WERI-Rb-1 (cell line): ENCODE measurements around the gene MBP.

Source experiments
- DNase-seq: peaks from one replicate; pipeline ENCODE4 v3.0.0-alpha.2; 2020
- H3K27ac ChIP-seq: fragments of 250-450 bp; sonication (Bioruptor Pico); 2 replicates; pipeline ENCODE4 v1.5.1; 2020; ENCODE audit warnings: mild to moderate bottlenecking, moderate library complexity
- H3K27me3 ChIP-seq: fragments of 250-450 bp; sonication (Bioruptor Pico); 2 replicates; pipeline ENCODE4 v1.5.1; 2021; ENCODE audit warnings: mild to moderate bottlenecking, low read depth, moderate library complexity; ENCODE audit not compliant: insufficient read depth, severe bottlenecking
- H3K36me3 ChIP-seq: fragments of 250-450 bp; sonication (Bioruptor Pico); 2 replicates; pipeline ENCODE4 v1.5.1; 2020; ENCODE audit warnings: mild to moderate bottlenecking, moderate library complexity
- H3K4me3 ChIP-seq: 2 replicates; pipeline ENCODE4 v1.5.1; 2011; ENCODE audit warnings: low read depth, mild to moderate bottlenecking, control low read depth, low read length
- H3K9me3 ChIP-seq: fragments of 250-450 bp; sonication (Bioruptor Pico); 2 replicates; pipeline ENCODE4 v1.5.1; 2021; ENCODE audit warnings: mild to moderate bottlenecking, moderate library complexity; ENCODE audit not compliant: severe bottlenecking
- TF ChIP-seq, protein P1 (sequence below): IDR thresholded peaks from 2 replicates; pipeline ENCODE4 v1.5.1; 2011; ENCODE audit warnings: low read depth, mild to moderate bottlenecking, control low read depth, inconsistent platforms, low read length

MBP gene

DNA sequence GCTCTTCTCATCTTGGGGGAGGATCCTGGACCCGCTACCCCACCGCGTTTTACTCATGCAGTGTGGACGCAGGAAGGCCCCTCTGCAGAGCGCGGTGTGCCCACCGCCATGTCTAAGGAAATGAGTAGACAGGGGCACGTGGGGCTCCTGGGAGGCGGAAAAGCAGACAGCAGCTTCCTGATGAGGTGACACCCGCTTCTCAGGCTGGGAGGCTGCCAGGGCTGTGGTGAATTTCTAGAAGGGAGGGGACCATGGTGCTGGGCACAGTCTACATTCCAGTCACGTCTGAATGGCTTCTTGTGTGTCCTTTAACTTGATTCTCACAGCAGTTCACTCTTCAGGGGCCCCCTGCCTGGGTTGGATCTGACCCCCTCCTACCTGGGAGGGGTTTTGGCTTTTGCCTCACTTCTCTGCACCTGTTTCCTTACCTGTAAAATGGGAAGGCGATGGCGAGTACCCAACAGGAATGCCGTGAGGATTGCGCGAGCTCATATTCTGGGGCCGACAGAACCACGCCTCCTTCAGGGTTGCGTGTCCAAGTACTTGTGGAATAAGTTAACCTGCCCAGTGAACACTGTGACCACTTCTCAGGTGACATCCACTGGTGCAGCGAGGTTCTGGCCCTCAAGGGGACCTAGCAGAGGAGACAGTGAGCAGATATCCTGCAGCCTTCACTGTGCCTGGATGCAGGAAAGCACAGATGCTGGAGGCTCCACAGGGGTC, 32.3 kb upstream of the MBP start:
- no peaks in the 10 kb centered on the region for H3K9me3 ChIP-seq
- H3K4me3 ChIP-seq: no peak overlapping the region
- H3K27ac ChIP-seq: no peak overlapping the region
- no peaks in the 10 kb centered on the region for H3K36me3 ChIP-seq
- DNase-seq: no peak
- TF ChIP-seq, protein P1, sequence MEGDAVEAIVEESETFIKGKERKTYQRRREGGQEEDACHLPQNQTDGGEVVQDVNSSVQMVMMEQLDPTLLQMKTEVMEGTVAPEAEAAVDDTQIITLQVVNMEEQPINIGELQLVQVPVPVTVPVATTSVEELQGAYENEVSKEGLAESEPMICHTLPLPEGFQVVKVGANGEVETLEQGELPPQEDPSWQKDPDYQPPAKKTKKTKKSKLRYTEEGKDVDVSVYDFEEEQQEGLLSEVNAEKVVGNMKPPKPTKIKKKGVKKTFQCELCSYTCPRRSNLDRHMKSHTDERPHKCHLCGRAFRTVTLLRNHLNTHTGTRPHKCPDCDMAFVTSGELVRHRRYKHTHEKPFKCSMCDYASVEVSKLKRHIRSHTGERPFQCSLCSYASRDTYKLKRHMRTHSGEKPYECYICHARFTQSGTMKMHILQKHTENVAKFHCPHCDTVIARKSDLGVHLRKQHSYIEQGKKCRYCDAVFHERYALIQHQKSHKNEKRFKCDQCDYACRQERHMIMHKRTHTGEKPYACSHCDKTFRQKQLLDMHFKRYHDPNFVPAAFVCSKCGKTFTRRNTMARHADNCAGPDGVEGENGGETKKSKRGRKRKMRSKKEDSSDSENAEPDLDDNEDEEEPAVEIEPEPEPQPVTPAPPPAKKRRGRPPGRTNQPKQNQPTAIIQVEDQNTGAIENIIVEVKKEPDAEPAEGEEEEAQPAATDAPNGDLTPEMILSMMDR: no peak
- no peaks in the 10 kb centered on the region for H3K27me3 ChIP-seq

DNA sequence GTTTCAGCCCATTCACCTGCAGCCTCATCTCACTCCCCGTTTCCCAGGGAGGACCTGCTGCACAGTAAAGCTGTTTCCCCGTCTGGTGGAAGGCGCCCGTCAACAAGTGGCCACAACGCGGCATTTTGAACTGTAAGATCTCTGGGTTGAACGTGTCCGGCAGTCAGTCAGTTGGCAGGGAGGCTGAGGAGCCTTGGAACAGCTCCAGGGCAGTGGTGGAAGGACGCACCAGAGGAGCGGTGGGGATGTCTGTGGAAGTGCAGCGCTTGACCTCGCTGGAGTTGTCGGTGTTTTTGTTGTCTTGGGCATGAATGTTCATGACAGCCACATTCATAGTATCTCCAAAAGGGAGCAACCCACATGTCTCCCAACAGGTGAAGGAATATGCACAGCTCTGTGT, 31.4 kb upstream of the MBP start:
- TF ChIP-seq, protein P1: no peak
- H3K27ac ChIP-seq: no peak overlapping the region
- H3K36me3 ChIP-seq: no peaks in the 10 kb centered on the region
- DNase-seq: no peak
- H3K4me3 ChIP-seq: no peak overlapping the region
- no peaks in the 10 kb centered on the region for H3K27me3 ChIP-seq
- H3K9me3 ChIP-seq: no peaks in the 10 kb centered on the region

DNA sequence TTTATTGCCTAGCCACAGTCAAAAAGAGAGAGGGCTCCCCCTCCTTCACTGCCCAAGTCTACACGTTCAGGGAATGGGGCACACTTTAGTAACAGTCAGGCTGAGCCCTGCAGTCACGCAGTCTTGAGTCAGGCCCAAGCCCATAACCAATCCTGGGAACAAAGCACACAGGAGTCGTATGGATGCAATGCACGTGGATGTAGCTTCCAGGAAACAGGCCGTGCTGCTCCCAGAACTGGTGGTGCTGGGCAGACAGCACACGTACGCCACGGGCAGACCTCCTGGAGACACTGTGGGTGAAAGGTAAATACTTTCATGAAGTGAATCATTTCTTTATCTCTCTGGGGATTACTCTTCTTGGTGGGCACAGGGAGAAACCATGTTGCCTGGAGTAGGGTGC, 30.0 kb upstream of the MBP start:
- TF ChIP-seq, protein P1: no peak
- H3K4me3 ChIP-seq: no peak overlapping the region
- DNase-seq: no peak

DNA sequence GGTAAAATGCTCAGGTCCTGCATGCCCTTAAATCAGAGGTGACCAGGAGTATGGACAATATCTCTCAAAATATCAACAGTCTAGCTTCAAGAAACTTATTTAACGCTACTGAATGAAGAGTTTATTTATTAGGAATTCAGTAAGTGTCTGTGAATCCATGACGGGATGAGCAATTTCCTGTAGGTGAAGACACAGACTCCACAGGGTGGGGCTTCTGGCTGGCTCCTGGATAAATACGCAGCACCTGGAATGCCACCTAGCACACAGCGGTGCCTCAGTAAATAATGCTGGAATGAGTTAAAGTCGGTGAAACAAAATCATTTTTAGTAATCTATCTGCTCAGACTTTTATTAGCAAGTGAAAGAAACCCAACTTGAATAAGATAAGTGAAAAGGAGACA, 29.4 kb upstream of the MBP start:
- Histone ChIP-seq H3K36me3 (no peaks in the 10 kb centered on the region), H3K4me3 (no peak overlapping the region), H3K27ac (no peak overlapping the region), H3K9me3 (no peaks in the 10 kb centered on the region), H3K27me3 (no peaks in the 10 kb centered on the region)
- TF ChIP-seq, protein P1: no peak
- no peak for DNase-seq

More for the DNA sequence above, 30.0 kb upstream of the MBP start:
- H3K9me3 ChIP-seq: no peaks in the 10 kb centered on the region
- H3K36me3 ChIP-seq: no peaks in the 10 kb centered on the region
- H3K27me3 ChIP-seq: no peaks in the 10 kb centered on the region
- no peak overlapping the region for H3K27ac ChIP-seq

DNA sequence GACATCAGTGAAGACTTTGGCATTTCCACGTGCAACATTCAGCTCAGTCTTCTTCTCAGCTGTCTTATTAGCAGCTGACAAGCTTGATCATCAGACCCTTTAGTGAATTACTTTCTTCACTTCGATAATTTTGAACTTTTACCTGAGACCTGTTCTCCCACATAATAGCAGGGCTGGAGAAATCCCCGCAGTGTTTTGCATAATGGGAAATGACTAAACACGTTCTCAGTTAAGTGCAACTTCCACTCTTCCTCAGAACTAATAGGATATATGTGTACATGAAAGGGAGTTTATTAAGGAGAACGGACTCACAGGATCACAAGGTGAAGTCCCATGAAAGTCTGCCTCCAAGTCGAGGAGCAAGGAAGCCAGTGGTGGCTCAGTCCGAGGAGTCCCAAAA, 28.8 kb upstream of the MBP start:
- Histone ChIP-seq H3K27me3 (no peaks in the 10 kb centered on the region), H3K36me3 (no peaks in the 10 kb centered on the region), H3K27ac (no peak overlapping the region), H3K9me3 (no peaks in the 10 kb centered on the region), H3K4me3 (no peak overlapping the region)
- TF ChIP-seq, protein P1: no peak
- DNase-seq: no peak

DNA sequence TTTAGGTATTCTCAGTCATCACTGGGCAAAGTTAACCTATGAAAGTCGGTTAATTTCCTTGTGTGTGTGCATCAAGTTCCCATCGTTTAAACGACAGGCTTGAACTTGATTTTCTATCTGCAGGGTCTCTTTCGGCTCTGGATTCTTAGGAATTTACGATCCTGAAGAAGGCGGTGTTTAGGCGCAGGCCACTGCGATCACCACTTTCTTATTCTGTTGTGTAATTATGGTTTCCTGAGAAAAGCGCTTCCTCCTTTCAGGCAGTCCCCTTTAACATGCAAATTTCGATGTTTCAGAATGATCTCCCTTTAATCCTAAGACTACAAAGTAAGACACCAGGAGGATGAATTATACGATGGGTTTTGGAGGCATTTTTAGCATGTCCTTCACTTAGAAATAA, 27.9 kb upstream of the MBP start:
- Histone ChIP-seq H3K27ac (no peak overlapping the region), H3K9me3 (no peaks in the 10 kb centered on the region), H3K36me3 (no peaks in the 10 kb centered on the region), H3K4me3 (no peak overlapping the region), H3K27me3 (no peaks in the 10 kb centered on the region)
- DNase-seq: no peak
- TF ChIP-seq, protein P1: no peak
